ENCODE results near the gene GNB1L. TPM values are rescaled to one million over a fixed set of nuclear protein-coding genes. Genes with fewer than 3 reads are reported as not detected.
A peak's percentile ranks its signal among the peaks of the same experiment; 100 is the strongest.

Gene GNB1L
- total RNA-seq, 1 experiment from 2014 or later, result 11.9 TPM

- no peak for DNase-seq (ENCODE audit: low read depth)
Observed at GRCh38 chr22:19823191-19823901, 31.3 kb downstream of the GNB1L start.

GRCh38 chr22:19822301-19823117 lies 32.2 kb downstream of the GNB1L start:
- DNase-seq (ENCODE audit: low read depth), result no peak

DNA sequence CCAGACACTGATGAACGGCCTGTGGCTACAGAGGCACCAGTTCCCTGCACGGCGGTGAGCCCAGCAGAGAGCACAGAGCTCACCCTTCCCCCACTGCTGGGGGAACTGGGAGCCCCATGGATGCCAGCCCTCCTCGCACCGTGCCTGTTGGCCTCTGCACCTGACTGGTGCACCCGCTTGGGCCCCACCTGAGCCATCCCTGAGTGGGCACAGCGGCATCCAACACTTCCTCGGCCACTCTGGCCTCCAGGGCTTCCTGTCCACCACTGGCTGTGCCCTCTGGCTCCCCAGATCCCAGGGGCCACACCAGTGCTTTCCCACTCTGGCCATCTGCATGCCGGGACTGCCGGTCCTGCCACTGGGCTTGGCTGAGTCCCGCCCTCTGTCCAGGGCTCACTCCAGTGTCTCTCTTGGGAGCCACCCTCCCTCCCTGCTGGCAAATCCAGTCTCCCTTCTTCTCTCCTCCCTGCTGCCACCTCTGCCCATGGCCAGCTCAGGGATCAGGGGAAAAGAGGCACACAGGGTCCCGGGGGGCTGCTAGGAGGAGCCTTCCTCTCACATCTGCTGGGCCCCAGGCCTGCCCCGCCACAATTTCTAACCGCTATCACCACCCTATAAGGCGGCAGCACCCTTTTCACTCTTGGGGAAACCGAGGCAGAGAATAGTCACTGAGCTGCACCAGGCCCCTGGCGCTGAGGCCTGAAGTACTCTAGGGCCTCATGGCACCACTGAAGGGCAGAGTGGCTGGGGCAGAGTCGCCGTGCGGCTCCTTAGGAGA lies 33.0 kb downstream of the GNB1L start:
- no peak for DNase-seq (ENCODE audit: low read depth)

DNA sequence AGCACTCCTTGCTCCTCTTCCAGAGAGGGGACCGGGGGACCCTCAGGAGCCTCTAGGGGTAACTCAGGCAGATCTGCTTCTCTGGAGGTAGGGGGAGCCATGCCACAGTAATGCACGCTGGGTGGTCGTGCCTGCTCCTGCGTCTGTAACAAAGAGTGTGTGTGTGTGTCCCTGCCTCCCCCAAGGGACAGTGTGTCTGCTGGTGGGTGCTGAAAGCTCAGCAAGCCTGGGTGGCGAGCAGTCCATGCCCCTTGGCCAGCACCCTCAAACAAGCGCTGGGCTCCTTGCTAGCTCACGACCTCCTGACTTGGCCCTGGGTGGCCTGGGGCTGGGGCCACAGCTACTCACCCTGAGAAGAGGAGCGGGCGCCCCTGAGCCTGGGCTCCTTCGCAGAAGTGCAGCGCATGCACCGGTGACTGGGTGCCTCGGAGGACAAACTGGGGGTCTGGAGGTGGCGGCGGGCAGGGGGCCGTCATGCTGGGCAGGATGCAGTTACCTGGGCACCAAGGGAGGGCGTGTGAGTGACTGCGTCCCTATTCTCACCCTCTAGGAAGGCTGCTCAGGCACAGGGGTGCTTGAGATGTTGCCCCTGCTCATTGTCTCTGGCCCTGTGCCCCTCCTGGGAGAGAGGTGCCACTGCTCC lies 33.7 kb downstream of the GNB1L start:
- no peak for DNase-seq (ENCODE audit: low read depth)

- no peak for DNase-seq (ENCODE audit: low read depth)
Observed at GRCh38 chr22:19819911-19820879, 34.5 kb downstream of the GNB1L start.

DNA sequence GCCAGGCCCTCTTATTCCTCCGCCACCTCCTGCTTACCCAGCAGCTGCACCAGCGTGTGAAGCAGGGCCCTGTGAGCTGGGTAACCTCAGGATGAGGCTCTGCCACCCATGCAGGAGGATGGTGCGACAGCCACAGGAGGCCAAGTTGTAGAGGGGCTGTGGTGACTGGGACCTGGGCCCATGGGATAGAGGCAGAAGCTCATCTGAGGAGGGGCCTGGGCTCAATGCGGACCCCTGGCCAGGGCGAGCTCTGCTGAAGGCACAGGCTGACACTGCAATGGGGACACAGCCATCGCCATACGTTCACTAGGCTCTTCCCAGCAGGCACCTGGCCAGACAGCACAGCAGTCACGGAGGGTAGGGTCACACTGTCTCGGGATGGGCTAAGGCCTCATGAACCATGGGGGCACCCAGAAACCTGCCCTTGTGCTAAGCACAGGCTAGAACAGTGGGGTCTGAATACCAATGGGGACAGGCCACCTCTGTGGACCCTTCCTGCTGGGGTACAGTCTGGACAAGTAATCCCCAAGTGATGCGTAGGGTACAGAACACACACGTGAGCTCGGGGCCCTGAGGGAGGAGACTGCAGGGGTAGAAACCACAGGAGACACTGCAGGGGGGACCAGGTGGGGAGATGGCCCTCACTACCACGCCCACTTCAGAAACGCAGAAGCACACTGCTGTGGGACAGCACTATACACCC lies 35.3 kb downstream of the GNB1L start:
- DNase-seq (ENCODE audit: low read depth), result no peak

- DNase-seq (ENCODE audit: low read depth), result no peak
Observed at GRCh38 chr22:19818324-19819207, 36.1 kb downstream of the GNB1L start.

GRCh38 chr22:19816372-19817119 lies 38.1 kb downstream of the GNB1L start:
- no peak for DNase-seq (ENCODE audit: low read depth)

DNA sequence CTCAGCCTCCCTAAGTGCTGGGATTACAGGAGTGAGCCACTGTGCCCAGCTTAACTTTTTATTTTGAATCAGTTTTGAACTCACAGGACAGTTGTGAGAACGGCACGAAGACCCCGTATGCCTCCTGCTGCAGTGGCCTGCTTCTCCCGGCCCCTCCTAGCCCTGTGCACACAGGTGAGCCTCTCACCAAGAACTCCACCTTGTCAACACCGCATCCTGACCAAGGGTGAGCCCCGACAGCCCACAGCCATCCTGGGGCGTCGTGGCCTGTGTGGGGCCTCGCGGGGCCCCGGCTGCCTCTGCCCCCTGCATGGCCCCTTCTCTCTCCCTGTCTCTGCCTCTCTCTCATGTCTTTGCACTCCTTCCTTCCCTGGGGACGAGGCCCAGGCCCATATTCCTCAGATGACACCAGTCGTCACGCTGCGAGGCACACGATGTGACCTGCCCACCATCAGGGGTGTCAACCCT lies 38.8 kb downstream of the GNB1L start:
- no peak for DNase-seq (ENCODE audit: low read depth)

DNA sequence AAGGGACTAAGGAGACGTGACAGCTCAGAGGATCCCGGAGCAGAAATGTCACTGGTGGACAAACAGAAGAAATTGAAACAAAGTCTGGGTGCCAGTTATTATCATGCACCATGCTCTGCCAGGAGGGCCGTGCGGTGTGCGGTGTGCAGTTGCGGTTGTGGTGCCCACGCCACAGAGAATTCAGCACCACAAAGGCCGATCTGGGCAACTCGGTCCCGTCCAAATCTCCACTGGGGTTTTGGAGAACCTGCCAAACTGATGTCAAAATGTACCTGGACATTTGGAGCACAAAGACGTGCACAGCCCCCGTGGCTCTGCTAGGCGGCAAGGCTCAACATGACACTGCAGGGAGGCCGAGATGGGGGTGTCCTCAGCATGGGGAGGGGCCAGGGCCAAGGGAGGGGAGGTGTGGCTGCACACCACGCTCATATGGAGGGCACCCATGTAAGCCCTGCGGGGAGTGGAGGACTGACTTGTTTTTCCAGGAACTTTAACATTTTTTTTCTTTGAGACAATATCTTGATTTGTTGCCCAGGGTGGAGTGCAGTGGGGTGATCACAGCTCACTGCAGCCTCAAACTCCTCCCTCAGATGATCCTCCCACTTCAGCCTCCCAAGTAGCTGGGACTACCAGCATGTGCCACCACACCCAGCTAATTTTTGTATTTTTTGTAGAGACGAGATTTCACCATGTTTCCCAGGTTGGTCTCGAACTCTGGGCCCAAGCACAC lies 39.4 kb downstream of the GNB1L start:
- no peak for DNase-seq (ENCODE audit: low read depth)

DNA sequence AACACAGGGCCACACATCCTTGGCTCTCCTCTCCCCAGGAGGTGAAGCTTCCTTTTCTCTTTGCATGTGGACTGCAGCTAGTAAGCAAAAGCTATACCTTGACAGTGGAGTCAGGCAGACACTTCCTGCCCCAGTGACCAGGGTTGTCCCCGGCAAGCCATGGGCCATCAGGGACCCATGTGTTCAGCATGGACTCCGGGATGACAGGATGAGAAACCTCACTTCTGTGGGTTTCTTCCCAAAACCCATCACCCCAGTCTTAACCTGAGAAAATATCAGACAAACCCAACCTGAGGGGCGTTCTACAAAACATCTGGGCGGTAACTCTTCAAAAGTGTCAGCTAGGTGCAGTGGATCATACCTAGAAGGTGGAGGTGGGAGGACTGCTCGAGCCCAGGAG lies 40.2 kb downstream of the GNB1L start:
- DNase-seq (ENCODE audit: low read depth), result no peak

GRCh38 chr22:19812910-19813309 lies 41.8 kb downstream of the GNB1L start:
- no peak for DNase-seq (ENCODE audit: low read depth)

DNA sequence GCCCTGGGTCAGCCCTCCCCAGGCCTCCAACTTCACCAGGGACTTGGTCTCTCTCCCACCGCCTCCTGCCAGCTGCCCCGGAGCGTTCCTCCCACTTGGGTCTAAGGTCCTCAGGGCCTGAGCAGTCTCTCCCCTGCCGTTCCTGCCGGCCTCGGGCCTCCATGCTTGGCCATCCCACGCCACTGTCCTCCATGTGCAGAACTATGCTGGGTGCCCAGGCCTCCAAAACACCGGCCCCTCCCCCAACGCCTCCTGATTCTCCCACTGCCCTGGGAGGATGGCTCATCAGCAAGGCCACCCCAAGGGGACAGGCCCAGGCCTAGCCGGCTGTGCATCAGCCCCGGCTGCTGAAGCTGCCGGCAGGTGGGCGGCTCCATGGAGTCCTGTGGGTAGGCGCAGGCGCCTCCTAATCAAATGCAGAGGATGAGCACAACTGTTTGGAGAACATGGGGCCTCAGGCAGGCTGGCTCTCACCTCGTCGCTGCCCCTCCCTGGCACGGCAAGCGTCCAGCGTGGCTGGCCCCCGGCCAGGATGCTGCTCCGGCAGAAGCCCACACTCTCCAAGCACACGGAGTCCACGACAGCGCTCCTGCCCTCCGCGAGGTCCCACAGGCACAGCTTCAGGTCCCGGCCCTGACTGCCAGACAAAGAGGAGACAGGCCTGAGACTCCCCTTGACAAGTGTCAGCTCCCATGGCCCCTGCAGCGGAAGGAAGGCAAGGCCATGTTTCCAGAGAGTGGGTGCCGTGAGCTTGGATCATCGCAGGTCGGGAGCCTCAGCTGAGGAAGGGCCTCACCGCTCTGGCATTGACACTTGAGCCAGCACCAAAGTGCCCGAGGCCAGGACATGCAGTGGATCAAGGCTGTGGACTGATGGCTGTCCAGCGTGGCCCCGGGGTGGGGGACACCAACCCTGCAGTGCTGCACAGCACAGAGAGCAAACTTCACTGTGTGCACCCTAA lies 42.6 kb downstream of the GNB1L start:
- DNase-seq (ENCODE audit: low read depth), result no peak

GRCh38 chr22:19811211-19811621 lies 43.5 kb downstream of the GNB1L start:
- DNase-seq (ENCODE audit: low read depth), result no peak

DNA sequence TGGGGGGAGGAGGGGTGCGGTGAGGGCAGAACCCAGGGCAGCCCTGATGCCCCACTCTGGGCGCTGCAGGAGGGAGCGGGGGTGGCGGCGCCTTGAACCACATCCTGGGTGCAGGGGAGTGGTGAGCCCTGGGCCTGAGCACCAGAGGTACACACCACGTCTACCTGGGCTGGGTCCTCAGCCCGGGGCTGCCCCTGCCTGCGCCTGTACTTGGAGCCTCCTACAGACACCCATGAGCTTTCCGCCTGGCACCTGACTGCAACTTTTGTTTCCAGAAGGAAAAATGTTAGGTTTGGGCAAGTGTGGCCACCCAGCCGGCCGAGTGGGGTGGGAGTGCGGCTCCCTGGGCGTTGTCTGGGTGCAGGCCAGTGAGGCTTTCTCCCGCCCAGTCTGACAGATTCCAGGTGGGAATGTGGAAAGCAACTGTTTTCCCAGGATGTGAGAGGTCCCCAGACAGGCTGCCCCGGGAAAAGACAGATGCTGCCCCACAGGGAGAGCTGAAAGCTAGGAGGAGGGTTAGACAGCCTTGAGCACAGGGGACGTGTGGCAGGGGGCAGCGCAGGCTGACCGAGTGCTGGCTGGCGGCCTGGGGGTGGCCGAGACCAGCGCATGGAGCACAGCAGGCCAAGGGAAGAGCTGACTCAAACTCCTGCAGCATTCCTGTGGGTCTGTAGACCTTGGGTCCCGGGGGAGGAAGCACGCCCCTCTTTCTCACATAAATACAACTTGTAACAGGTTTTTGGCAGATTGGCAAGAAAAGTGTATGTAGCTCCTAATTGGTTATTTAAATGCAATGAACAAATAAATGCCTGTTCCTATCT lies 44.1 kb downstream of the GNB1L start:
- DNase-seq (ENCODE audit: low read depth), result peak; percentile 30

Measured in RPMI7951 (cell line).